NCI-H510A (cell line): ENCODE measurements around the gene TSHZ2.

Experiments used
- DNase-seq: peaks from one replicate; lab custom pipeline; 2025; lab: John Stamatoyannopoulos, UW

TSHZ2 gene

DNA sequence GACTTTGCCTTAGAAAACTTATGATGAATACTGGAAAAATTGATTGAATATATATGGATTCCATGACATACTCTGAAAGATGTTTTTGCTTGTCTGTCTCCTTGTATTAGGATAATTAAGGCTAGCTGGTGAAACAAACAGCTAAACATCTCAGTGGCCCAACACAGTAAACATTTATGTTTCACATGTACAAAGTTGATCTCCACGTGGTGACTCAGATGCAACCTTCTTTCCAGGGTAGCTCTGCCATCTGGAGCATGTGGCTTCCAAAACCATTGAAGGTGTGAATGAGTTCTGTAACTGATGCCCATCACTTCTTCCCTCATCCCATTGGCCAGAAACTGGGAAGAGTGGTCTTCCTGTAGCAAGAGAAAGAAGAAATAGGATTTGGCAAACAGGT, 196.3 kb downstream of the TSHZ2 start:
- DNase-seq = no peak

DNA sequence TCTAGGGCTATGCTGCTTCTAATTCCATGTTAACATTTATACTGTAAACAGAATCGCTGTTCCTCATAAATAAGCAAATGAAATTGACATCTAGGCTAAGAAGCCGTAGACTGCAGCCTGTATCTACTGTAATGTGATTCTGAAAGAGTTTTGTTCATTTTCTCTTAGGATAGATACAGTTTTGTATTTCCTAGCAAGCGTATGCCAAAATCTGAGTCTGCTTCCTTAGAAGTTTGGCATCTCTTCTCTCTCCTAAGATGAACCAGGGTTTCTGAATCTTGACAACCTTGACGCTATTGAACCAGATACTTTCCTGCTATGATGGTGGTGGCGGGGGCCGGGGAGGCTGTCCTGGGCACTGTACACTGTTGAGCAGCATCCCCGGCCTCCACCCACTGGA, 198.0 kb downstream of the TSHZ2 start:
- no peak for DNase-seq

DNA sequence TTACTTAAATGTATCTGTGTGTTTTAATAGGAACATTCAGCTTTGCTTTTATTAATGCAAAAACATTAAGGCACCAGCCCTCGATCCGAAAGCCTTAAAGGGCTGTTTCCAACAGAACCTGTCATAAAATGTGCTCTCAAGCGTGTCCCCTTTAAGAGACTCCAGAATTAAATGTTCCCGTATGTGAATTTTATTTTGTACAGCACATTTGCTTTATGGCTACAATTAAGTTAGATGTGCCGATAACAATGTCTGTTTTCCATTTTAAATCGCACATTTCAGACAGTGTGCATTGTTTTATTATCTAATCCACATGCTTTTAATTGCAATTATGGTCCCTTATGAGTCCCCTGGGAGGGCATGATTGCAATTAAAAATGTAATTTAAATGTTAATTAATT, 198.9 kb downstream of the TSHZ2 start:
- DNase-seq = no peak

DNA sequence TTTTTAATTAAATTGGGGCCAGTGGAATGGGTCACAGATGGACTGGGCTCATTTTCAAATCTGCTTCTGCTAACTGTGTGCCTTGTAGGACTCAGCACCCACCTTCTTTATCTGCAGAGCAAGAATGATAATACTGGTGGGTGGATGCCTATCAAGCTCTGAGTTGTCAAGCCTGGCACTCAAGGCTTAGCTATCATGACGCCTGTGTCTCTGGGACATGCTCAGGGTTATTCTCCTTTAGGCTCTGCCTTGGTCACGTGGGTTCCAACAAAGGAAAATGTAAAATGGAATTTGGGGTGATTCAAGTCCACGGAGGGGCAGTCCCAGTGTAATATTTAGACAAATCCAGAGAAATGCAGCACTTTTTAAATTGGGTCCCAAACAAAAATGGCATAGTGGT, 202.3 kb downstream of the TSHZ2 start:
- DNase-seq = no peak

DNA sequence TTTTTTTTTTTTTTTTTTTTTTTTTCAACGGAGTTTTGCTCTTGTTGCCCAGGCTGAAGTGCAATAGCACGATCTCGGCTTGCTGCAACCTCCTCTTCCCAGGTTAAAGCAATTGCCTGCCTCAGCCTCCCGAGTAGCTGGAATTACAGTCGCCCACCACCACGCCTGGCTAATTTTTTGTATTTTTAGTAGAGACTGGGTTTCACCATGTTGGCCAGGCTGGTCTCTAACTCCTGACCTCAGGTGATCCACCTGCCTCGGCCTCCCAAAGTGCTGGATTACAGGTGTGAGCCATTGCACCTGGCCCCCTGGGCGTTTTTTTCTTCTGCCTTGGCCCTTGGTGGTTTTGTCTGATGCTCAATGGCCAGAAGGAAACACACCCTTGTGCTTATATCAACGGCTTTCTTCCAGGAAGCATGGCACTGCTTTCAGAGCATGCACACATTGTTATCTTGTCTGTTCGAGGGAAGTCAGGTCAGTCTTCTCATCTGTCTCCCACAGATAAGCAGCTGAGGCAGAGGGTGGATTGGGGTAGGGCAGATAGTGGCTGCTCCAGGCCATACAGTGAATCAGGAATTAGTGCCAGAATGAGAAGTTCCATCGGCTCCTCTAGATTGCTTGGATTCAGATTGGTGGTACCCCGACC, 203.1 kb downstream of the TSHZ2 start:
- no peak for DNase-seq

DNA sequence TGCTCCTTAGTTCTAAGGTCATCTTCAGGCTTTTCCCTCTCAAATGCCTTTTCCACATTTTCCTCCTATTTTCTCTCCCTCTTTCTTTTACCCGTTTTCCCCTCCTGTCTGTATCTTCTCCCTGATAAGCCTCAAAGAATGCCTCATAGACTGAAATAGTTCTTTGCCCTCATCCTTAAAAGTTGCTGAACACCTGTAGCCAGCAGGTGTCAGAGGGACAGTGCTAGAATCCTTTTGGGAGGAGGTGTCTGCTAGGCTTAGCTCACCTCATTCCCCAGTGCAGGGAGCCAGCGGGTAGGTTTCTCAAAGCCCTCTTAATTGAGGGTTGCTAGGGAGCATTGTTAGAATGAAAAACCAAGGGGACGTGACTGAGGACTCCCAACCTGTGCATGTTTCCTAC, 204.0 kb downstream of the TSHZ2 start:
- no peak for DNase-seq

DNA sequence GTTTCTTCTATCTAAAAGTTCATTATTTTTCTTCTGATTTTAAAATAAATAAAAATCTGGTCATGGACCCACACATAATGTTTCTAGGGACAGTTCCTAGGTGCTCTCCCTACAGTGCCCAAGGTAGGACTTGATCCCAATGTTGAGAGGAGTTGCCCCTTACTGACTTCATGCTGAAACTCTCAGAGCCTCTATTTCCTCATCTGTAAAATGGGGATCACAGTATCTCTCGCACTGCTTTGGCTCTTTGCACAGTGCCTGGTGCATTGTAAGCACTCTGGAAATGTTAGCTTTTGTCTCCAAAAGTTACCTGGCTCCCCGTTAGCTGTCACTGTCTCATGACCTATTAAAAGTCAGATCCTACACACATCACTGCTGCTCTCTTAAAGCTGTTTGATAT, 205.5 kb downstream of the TSHZ2 start:
- no peak for DNase-seq

DNA sequence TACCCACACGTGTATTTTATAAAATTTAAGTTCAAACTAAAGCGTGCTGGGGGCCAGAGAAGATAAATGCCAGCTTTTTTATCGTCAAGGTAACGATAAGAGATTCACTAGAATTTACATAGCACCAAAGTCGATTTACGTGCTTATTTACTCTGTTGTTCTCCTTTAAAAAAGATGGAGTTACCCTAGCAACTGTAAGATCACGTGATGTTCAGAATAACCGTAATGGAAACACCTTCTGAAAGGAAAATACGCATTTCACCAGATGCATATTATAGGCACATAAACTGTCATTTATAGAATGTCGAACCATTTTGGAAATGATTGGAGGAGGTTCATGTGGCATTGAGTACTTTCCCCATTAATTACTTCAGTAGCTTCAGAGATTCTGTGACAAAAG, 207.6 kb downstream of the TSHZ2 start:
- DNase-seq = no peak

DNA sequence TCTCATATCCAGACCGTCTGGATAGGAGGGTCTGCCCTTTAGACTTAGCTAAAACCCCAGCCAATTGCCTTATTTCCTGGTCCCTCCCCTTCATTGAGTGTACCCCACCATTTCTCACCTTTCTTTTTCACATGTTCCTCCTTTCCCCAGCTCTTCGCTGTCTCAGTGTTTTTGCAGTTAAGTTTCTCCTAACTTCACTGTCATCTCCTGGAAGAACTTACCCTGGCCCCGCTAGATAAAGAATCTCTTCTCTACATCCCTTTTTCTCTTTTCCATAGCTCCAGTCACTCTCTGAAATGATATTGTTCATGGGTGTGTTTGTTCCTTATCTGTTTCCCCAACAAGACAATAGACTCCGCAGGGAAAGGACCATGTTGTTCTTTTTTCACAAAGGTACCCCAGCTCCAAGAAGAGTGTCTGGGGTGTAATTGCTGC, 208.8 kb downstream of the TSHZ2 start:
- no peak for DNase-seq

DNA sequence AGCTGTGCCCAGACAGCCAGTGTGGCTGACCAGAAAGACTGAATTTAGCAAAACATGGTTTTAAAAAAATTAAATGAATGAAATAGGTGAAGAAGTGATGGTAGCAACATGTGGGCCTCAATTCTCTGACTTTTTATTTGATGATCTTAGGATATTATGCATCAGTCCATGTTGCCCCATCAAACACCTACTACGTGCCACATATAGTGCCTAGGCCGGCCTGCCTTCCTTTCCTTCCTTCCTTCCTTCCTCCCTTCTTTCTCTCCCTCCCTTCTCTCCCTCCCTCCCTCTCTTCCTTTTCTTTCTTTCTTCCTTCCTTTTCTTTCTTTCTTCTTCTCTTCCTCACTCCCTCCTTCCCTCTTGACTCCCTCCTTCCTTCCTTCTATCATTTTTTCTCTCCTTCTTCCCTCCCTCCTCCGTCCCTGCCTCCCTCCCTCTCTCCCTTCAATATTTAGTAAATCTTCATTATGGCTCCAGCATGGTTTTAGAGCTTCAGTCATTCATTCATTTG, 209.8 kb downstream of the TSHZ2 start:
- DNase-seq = no peak

DNA sequence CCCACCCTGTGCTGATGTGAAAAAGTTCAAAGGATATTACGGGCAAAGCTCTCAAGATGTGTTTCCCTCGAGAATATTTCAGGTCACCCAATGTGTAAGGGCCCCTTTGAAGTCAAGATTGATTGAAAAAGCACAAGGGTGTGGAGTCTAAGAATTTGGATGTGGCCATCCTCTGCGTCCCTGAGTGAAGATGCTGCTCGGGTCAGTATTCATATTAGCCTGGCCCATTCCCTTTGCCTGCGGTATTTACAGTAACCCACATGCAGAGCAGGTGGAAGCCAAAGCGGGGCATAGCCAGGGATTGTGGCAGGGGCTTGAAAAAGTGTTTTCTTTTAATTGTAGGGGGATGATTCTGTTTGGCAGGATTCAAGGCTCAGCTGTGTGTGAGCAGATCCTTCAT, 211.0 kb downstream of the TSHZ2 start:
- no peak for DNase-seq

DNA sequence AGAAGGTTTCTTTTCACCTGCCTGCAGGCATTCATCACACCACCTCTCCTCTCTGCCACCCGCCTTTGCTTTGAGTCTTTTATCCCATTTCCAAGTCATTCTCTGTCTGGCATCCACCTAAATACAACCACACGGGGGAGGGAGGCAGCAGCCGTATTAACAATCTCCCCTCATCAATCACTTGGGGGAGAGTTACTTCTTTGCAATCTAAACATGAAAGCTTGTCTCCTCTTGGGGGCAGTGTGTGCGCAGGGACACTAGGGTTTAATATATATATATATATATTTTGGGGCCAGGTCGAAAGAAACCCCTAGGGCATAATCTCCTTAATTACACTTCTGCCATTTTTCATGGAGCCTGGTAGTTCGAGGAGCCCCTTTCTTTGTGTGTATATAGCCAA, 214.5 kb downstream of the TSHZ2 start:
- no peak for DNase-seq

DNA sequence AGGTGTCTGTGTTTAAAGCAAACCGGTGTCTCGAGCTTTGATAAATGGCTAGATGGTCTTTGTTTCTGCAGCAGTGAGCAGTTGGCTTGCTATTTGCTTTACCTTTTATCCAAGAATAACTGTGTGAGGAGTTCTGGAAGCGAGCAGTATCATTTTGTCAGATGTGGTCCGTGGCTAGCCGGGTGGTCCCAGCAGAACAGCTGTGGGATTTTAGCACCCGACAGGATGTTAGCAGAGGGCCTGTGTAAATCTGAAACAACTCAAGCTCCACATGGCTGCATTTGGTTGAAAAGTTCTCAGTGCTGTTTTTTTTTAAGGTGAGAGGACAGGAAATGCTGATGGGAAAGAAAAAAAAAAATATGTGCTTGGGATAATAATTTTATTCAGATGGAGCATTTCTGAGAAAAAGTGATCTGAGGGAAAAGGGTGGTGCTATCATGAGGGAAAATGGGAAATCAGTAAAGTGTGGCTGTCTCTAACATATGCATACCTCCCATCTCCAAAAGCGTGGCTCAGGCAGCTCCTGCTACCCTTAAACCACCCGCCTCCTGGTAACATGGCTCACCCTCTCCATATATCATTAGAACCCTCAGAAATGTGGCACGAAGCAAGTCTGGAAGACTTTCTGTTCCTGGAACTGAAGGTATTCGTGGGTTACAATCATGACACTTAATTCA, 215.4 kb downstream of the TSHZ2 start:
- no peak for DNase-seq

DNA sequence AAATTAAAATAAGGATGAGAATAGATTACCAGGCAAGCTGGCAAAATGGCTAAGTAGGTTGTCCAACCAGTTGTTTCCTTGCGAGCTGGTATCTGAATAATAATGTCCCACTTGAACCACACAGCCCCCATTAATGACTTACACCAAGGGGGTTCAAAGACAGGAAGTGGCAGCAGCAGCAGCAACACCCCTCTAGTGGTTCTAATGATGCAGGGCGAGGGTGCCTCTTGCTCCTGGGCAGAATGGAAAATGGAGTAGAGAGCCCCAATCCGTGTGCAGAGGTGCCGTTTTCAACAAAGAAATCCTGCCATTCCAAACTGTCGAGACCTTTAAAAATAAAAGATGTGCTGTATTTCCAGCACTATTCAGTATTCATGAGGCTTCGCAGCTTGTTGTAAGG, 218.1 kb downstream of the TSHZ2 start:
- no peak for DNase-seq

DNA sequence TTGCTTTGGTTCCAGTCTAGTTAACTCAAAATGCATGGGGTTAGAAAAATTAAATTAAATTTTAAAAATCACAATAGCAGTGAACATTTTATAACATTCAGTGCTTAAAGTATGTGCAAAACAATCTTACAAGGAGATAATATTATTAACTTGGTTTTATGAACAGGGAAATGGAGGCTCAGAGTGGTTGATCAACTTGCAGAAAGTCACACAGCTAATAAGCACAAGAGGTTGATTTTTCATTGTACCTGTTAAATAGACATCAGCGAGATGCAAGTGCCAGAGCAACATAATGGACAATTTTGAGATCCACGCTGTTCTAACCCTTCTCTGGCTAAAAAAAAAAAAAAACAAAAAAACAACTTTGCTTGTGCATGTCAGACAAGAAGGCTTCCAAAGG, 219.8 kb downstream of the TSHZ2 start:
- no peak for DNase-seq

DNA sequence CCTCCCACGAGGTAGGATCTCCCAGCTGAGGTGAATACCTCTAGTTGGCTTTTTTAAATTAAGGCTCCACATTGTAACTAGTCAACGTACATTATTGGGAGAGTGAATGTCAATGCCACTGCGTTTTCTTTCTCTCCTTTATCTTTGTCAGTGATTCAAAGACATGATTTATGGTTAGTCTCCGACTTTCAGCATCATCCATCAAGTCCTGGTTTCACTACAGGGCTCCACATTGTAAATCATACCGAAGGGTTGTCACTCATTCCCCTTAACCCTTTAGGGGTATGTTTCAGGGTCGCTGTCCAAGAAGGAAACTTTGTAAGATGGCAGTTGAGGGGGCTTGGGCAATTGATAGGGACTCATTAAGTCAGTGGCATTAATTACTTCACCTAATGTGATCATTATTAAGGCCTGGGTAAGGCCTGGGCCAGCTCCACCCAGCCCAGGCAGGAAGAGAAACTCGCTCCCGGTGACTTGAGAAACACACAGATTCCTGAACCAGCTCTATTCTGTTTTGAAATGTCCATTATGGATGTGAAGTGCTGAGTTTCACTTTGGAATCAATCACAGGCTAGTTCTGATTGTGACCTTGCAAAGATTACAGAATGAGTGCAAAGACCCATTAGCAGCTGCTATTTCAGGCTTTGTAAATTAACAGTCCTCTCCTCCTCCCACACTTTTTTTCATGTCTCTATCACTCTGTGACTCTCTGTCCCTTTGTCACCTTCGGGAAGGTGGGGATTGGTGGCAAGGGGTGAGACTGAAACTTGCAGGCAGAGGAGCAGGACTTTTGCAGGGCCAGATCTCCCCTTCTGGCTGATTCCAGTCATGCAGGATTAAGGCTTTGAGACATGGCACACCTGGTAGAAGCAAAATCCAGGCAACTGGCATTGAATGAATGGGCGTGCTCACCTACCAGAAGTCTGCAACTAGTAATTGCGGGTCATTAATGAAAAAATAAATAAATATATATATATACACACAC, 222.4 kb downstream of the TSHZ2 start:
- DNase-seq = no peak

DNA sequence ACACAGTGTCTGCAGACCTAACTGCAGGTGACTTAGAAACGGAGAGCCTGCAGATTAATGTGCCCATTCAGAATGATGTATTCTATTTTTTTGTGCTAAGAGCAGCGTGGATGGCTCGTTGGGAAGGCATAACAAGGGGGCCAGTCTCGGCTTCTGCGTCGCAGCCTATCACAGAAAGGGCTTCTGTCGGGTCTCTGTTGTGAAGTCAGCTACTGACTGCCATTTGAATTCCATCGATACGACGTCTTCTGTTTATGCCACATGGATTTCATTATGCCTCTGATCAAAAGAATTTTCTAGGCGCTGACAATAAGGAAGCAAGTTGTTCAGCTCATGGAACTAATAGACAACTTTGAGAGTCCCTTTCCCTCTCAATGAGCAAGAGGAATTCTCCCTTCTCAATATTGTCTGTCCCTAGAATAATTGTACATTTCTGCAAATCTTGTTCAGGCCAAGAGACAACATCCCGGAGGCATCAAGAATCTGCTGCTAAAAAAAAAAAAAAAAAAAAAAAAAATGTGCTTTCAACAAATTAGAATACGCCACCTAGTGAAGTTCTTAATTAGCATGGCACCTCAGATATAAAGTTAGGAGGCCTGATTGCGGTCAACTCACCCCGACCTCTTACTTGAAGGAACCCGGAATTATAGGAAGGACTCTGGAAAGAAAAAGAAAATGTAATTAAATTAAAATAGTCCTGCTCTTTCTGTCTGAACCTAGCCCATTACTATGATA, 223.9 kb downstream of the TSHZ2 start:
- DNase-seq = no peak

DNA sequence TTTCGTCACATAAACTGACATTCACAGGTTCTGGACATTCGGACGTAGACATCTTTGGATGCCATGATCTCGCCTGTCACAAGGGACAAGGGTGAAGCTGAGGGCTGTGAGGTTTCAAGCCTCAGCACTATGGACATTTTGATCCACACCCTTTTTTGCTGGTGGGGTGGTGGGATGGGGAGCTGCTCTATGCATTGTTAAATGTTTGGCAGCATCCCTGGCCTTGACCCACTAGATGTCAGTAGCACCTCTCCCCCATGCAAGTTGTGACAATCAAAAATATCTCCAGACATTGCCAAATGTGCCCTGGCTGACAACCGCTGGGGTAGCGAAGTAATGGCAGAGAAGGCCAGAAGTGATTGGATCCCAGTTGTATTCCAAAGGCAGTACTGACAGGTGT, 229.4 kb downstream of the TSHZ2 start:
- no peak for DNase-seq

DNA sequence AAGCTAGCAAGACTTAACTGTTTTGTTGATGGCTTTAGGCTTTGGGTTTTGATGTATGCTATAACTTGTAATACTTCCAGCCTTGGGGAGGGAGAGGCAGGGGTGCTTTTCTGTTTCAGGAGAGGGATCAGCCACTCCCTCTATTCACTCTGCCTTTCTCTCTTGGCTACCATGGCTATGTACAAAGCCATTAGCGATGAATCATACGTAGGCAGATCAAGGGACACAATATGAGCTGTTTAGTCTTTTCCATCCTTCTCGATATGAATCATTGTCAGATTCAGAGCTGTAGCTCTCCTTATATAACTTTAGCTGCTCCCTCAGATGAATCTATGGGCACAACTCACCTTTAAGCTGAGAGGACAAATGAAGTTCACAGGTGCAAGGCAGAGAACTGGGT, 230.6 kb downstream of the TSHZ2 start:
- no peak for DNase-seq

DNA sequence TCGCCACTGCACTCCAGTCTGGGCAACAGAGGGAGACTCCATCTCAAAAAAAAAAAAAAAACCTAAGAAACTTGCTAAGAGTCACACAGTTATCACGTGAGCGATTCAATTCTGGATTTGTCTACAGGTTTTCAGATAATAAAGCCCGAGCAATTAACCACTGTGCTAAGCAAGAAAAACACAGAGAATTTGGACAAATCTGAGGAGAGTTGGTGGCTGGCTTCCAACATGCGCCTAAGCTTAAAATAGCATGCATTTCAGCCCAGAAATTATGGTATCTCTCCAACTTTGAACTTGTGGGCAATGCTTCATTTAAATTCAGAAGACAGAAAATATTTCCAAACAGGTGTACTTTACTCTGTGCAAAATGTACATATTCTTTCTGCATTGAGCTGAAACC, 232.9 kb downstream of the TSHZ2 start:
- DNase-seq = no peak

DNA sequence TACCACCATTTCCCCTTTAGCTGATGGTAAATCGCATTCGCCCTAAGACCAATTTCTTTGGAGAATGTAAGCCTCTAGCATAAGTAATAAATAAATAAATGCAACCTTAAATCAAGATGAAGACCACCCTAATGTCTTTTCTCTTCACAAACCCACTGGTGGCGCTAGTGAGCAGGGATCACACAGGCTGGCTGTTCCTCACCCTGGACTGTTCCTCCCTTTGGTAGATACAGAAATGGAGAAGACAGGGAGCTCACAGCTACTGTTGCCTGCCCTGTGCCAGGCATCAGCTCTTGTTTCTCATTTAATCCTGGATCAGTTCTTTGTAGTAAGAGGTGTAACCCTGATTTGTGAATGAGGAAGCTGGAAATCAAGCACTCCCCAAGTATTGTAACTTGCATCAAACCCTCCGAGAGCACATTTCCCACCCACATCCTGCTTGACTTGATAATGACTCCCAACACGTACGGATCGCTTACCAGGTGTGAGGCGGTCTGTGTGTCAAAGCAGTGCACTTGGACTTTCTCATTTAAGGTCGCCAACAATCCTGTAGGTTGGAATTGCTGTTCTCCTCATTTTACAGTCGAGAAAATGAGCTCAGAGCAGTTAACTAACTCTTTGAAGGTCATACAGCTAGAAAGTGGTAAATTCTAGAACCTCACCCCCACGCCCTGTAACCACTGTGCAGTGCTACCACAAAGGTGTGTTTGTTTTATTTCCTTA, 236.1 kb downstream of the TSHZ2 start:
- DNase-seq = no peak
